GM12874 (cell line): ENCODE measurements around the gene ALDH16A1.

Experiments used
- CTCF ChIP-seq: IDR thresholded peaks from 2 replicates; pipeline ENCODE4 v1.5.1; 2011; ENCODE audit warnings: low read depth, mild to moderate bottlenecking, control low read depth, low read length, moderate library complexity; ENCODE audit not compliant: insufficient read depth

Gene ALDH16A1

GRCh38 chr19:49497789-49498103, 44.7 kb downstream of the ALDH16A1 start:
- TF ChIP-seq CTCF = no peak

- no peak for TF ChIP-seq CTCF
Observed at GRCh38 chr19:49498475-49498874, 45.5 kb downstream of the ALDH16A1 start.

- TF ChIP-seq CTCF = no peak
Observed at GRCh38 chr19:49499030-49499670, 46.1 kb downstream of the ALDH16A1 start.

GRCh38 chr19:49502866-49503581, 50.0 kb downstream of the ALDH16A1 start:
- peak; percentile 57 for TF ChIP-seq CTCF

GRCh38 chr19:49503582-49503962, 50.5 kb downstream of the ALDH16A1 start:
- TF ChIP-seq CTCF = no peak

GRCh38 chr19:49506575-49507105, 53.6 kb downstream of the ALDH16A1 start:
- peak; percentile 88 for TF ChIP-seq CTCF

GRCh38 chr19:49507803-49508494, 54.9 kb downstream of the ALDH16A1 start:
- TF ChIP-seq CTCF = no peak
